ENCODE results near the gene TIMM50. TPM values are rescaled to one million over a fixed set of nuclear protein-coding genes. Genes with fewer than 3 reads are reported as not detected.

The TIMM50 gene
- total RNA-seq, 1 donor from 2014 or later: 43.9 TPM

GRCh38 chr19:39514840-39515550 is 34.4 kb downstream of the TIMM50 start, which contains the start of gene SELENOV:
SELENOV (plus strand) TSS chr19:39515139; CDS start chr19:39515213, 74 bp downstream.
- TF ChIP-seq, protein P1, sequence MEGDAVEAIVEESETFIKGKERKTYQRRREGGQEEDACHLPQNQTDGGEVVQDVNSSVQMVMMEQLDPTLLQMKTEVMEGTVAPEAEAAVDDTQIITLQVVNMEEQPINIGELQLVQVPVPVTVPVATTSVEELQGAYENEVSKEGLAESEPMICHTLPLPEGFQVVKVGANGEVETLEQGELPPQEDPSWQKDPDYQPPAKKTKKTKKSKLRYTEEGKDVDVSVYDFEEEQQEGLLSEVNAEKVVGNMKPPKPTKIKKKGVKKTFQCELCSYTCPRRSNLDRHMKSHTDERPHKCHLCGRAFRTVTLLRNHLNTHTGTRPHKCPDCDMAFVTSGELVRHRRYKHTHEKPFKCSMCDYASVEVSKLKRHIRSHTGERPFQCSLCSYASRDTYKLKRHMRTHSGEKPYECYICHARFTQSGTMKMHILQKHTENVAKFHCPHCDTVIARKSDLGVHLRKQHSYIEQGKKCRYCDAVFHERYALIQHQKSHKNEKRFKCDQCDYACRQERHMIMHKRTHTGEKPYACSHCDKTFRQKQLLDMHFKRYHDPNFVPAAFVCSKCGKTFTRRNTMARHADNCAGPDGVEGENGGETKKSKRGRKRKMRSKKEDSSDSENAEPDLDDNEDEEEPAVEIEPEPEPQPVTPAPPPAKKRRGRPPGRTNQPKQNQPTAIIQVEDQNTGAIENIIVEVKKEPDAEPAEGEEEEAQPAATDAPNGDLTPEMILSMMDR (IDR thresholded peaks at IDR 0.05): peak; percentile 5
- Histone ChIP-seq H3K36me3 (no peaks in the 10 kb centered on the region), H3K9me3 (no peaks in the 10 kb centered on the region), H3K4me3 (peak within 1 kb of the TSS; percentile 16), H3K4me1 (peaks cover 14% of the 10 kb centered on the region), H3K27me3 (peaks cover 64% of the 10 kb centered on the region), H3K27ac (no peak within 1 kb of the TSS)
- DNase-seq: no peak
- ATAC-seq: peak; percentile 25
- intact Hi-C loops (cut with DNase I): no loop called here

- Histone ChIP-seq H3K4me1 (peaks cover 14% of the 10 kb centered on the region), H3K9me3 (no peaks in the 10 kb centered on the region), H3K4me3 (peak overlapping the region; percentile 16), H3K27ac (no peak overlapping the region), H3K36me3 (no peaks in the 10 kb centered on the region), H3K27me3 (peaks cover 64% of the 10 kb centered on the region)
- DNase-seq (no peak), ATAC-seq (peak; percentile 20)
- TF ChIP-seq, protein P1 (IDR thresholded peaks at IDR 0.05): no peak
- intact Hi-C loops (cut with DNase I): no loop called here
Observed at GRCh38 chr19:39515551-39516191, 35.0 kb downstream of the TIMM50 start.

DNA sequence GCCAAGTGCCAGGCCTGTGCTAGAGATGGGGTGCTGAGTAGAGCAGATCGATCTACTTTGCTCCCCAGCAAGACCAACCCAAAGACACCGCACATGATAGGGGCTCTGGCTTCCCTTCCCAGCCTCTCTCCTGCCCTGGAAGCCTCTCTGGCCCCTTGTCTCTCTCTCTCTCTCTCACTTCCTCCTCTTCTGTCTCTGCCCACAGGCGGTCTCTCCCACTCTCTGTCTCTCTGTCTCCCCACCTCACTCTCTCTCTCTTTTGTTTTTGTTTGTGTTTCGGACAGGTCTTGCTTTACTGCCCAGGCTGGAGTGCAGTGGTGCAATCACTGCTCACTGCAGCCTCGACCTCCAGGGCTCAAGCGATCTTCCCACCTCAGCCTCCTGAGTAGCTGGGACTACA is 35.6 kb downstream of the TIMM50 start:
- peaks cover 64% of the 10 kb centered on the region for H3K27me3 ChIP-seq
- no peak for DNase-seq
- H3K4me1 ChIP-seq: peaks cover 14% of the 10 kb centered on the region
- no peaks in the 10 kb centered on the region for H3K36me3 ChIP-seq
- H3K9me3 ChIP-seq: no peaks in the 10 kb centered on the region
- peak; percentile 28 for ATAC-seq
- intact Hi-C loops (cut with DNase I): no loop called here
- H3K4me3 ChIP-seq: no peak overlapping the region
- H3K27ac ChIP-seq: no peak overlapping the region
- TF ChIP-seq, protein P1 (IDR thresholded peaks at IDR 0.05): no peak

- H3K4me3 ChIP-seq: no peak overlapping the region
- H3K4me1 ChIP-seq: peaks cover 14% of the 10 kb centered on the region
- no peaks in the 10 kb centered on the region for H3K9me3 ChIP-seq
- TF ChIP-seq, protein P1 (IDR thresholded peaks at IDR 0.05): no peak
- ATAC-seq (no peak), DNase-seq (no peak)
- intact Hi-C loops (cut with DNase I): no loop called here
- H3K27ac ChIP-seq: no peak overlapping the region
- no peaks in the 10 kb centered on the region for H3K36me3 ChIP-seq
- H3K27me3 ChIP-seq: peaks cover 59% of the 10 kb centered on the region
Observed at GRCh38 chr19:39517432-39517831, 36.8 kb downstream of the TIMM50 start.

DNA sequence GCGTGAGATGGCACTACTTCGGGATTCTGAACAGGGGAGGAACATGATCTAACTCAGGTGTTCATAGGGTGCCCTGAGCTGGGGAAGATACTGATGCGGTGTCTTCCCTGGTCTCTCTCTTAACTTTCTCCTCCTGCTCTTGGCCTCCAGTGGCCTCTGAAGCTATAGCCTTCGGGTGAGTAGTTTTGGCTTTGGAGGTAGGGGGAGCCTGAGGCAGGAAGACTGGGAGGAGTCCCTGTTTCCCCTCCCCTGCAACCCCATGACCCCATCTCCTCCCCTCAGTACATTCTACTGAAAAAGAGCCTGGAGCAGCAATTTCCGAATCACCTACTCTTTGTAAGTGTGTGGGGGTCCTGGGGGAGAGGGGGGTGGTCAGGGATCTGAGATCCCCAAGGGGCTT is 37.8 kb downstream of the TIMM50 start:
- Histone ChIP-seq H3K27me3 (peaks cover 48% of the 10 kb centered on the region), H3K36me3 (no peaks in the 10 kb centered on the region), H3K4me3 (no peak overlapping the region), H3K27ac (no peak overlapping the region), H3K9me3 (no peaks in the 10 kb centered on the region), H3K4me1 (peaks cover 14% of the 10 kb centered on the region)
- ATAC-seq (no peak), DNase-seq (no peak)
- TF ChIP-seq, protein P1 (IDR thresholded peaks at IDR 0.05): no peak
- intact Hi-C loops (cut with DNase I): no loop called here
